Measurements from ENCODE around the gene PGC. TPM values are rescaled to one million over a fixed set of nuclear protein-coding genes. Genes with fewer than 3 reads are reported as not detected.

Gene PGC
- total and polyA plus RNA-seq, 2 of the 8 experiments (the other 6 are each of a cell fraction or from before 2014, with no cell fraction given): 0.09 TPM; not detected in 1

GRCh38 chr6:41757271-41757670 is 10.1 kb upstream of the PGC start:
- H2AK5ac ChIP-seq (ENCODE audit: low read depth, low read length): no peak overlapping the region
- H3K36me3 ChIP-seq (ENCODE audit: control insufficient read depth in 2 of 4, insufficient read depth in 4 of 4, low read length in 3 of 4): no peaks in the 10 kb centered on the region
- 98% methylated on average over 6 of the region's 6 CpGs; no CpG with 5 or more reads in 1 of the 2 experiments for WGBS, 2 experiments (ENCODE audit: extremely low coverage in 1 of 2, insufficient coverage in 1 of 2, insufficient read length in 1 of 2, insufficient replicate concordance in 2 of 2, low coverage in 1 of 2, low lambda C conversion rate in 2 of 2, missing lambda C conversion rate in 1 of 2)
- no peak for DNase-seq (ENCODE audit: low read depth in 1 of 2, low spot score in 2 of 2)
- no peak overlapping the region for H4K91ac ChIP-seq (replicated peaks; ENCODE audit: insufficient read length, low read length)
- H3K4me1 ChIP-seq (replicated peaks in 1 of 4; ENCODE audit: control insufficient read depth in 3 of 4, insufficient read depth in 4 of 4, low read length in 3 of 4): peaks cover 0 to 3% (median 0%) of the 10 kb centered on the region in 4 experiments; a peak in 2 of 7 replicates
- no peak overlapping the region for H2BK20ac ChIP-seq (ENCODE audit: low read length)
- no peaks in the 10 kb centered on the region for H3K9me3 ChIP-seq (ENCODE audit: insufficient read depth in 2 of 2, low read depth in 1 of 2, low read length in 1 of 2)
- FAIRE-seq: no peak
- no peak overlapping the region for H2AFZ ChIP-seq (ENCODE audit: low read length)
- H3K27me3 ChIP-seq (replicated peaks in 1 of 4; ENCODE audit: control insufficient read depth in 3 of 4, extremely low read depth in 1 of 4, insufficient read depth in 3 of 4, low read length in 3 of 4): no peaks in the 10 kb centered on the region; a peak in 1 of 7 replicates
- H4K8ac ChIP-seq (ENCODE audit: extremely low read depth, insufficient read depth, low read length): no peak overlapping the region
- no peaks in the 10 kb centered on the region for H3K23me2 ChIP-seq (ENCODE audit: low read depth, low read length)
- no peak overlapping the region for H3K56ac ChIP-seq (replicated peaks; ENCODE audit: insufficient read length, low read depth, low read length)
- no peak overlapping the region for H2BK15ac ChIP-seq (ENCODE audit: low read length)
- no peak overlapping the region for H3K23ac ChIP-seq (ENCODE audit: insufficient read length)
- H2BK12ac ChIP-seq (ENCODE audit: low read depth, low read length): no peak overlapping the region
- no peak overlapping the region for H3K4me2 ChIP-seq (ENCODE audit: insufficient read depth in 1 of 2, low read depth in 2 of 2, low read length in 2 of 2)
- no peak overlapping the region for H3K14ac ChIP-seq (ENCODE audit: insufficient read length)
- CTCF ChIA-PET (ENCODE audit: partially characterized antibody): interaction anchor here (0.8 to 2.0 kb wide), 4 partner anchors 10 to 155 kb away, joined by 3 to 5 read pairs (median 3); partner anchors contain the start of gene PGC
- no peak overlapping the region for H3K9ac ChIP-seq (replicated peaks in 1 of 4; ENCODE audit: extremely low read depth in 1 of 4, low read depth in 3 of 4, low read length in 3 of 4)
- H3K4ac ChIP-seq (replicated peaks; ENCODE audit: insufficient read length, low read depth, low read length): no peak overlapping the region
- POLR2A ChIA-PET (ENCODE audit: partially characterized antibody): interaction anchor here (0.8 kb wide), 1 partner anchor 10 kb away, joined by 3 read pairs; no protein-coding TSS in a partner anchor
- H3K4me3 ChIP-seq (ENCODE audit: extremely low read depth in 1 of 4, insufficient read depth in 2 of 4, low read depth in 3 of 4, low read length in 4 of 4): no peak overlapping the region
- no peaks in the 10 kb centered on the region for H3K79me2 ChIP-seq (ENCODE audit: control insufficient read depth in 1 of 2, insufficient read depth in 2 of 2, low read length in 2 of 2)
- no peak overlapping the region for H3K18ac ChIP-seq (ENCODE audit: extremely low read depth, low read length)
- no peaks in the 10 kb centered on the region for H4K20me1 ChIP-seq (replicated peaks in 1 of 2; ENCODE audit: control insufficient read depth in 1 of 2, insufficient read depth in 2 of 2, low read length in 2 of 2)
- H4K5ac ChIP-seq (ENCODE audit: insufficient read length, low read depth, low read length): no peak overlapping the region
- H3K79me1 ChIP-seq (ENCODE audit: low read depth, low read length): no peaks in the 10 kb centered on the region
- H3K27ac ChIP-seq (ENCODE audit: low read depth, low read length): no peak overlapping the region
- no peak overlapping the region for H2BK120ac ChIP-seq (replicated peaks; ENCODE audit: low read depth, low read length)
- H2BK5ac ChIP-seq (ENCODE audit: low read depth, low read length): no peak overlapping the region
- TF ChIP-seq SP4 (IDR thresholded peaks at IDR 0.05; ENCODE audit: low read length) (no peak), EP300 (IDR thresholded peaks at IDR 0.05; ENCODE audit: borderline replicate concordance in 1 of 2, low read depth in 2 of 2, low read length in 2 of 2) (no peak), KDM1A (IDR thresholded peaks at IDR 0.05; ENCODE audit: borderline replicate concordance, low read length) (no peak), USF2 (IDR thresholded peaks at IDR 0.05; ENCODE audit: low read length) (no peak), SP2 (IDR thresholded peaks at IDR 0.05; ENCODE audit: low read length) (no peak), JUN (IDR thresholded peaks at IDR 0.05; ENCODE audit: low read depth, low read length) (no peak), RBBP5 (IDR thresholded peaks at IDR 0.05; ENCODE audit: borderline replicate concordance, low read depth, low read length) (no peak), CTBP2 (IDR thresholded peaks at IDR 0.05; ENCODE audit: borderline replicate concordance, insufficient read depth, insufficient read length, low read length) (no peak), YY1 (IDR thresholded peaks at IDR 0.05; ENCODE audit: low read depth, low read length) (no peak), CHD1 (IDR thresholded peaks at IDR 0.05; ENCODE audit: low read depth, low read length) (no peak), KDM4A (IDR thresholded peaks at IDR 0.05; ENCODE audit: low read depth, low read length, severe bottlenecking) (no peak)
- TF ChIP-seq, protein P1, sequence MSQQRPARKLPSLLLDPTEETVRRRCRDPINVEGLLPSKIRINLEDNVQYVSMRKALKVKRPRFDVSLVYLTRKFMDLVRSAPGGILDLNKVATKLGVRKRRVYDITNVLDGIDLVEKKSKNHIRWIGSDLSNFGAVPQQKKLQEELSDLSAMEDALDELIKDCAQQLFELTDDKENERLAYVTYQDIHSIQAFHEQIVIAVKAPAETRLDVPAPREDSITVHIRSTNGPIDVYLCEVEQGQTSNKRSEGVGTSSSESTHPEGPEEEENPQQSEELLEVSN (IDR thresholded peaks at IDR 0.05): no peak

All from H1 (cell line).